ENCODE data around the gene FARP1.

Gene FARP1

GRCh38 chr13:98445340-98446233, 302.7 kb downstream of the FARP1 start:
- no peaks in the 10 kb centered on the region for H3K9me3 ChIP-seq (ENCODE audit: severe bottlenecking)
- TF ChIP-seq CTCF (IDR thresholded peaks at IDR 0.05; ENCODE audit: poor library complexity, severe bottlenecking) = peak; percentile 94
- no peak for DNase-seq (ENCODE audit: low spot score)
- H3K36me3 ChIP-seq (ENCODE audit: low read depth) = peaks cover 33% of the 10 kb centered on the region
- peak; percentile 77 for ATAC-seq (ENCODE audit: low read depth)
- no peak overlapping the region for H3K4me3 ChIP-seq (ENCODE audit: severe bottlenecking)
- peaks cover 6% of the 10 kb centered on the region for H3K4me1 ChIP-seq (ENCODE audit: insufficient read depth, poor library complexity, severe bottlenecking)
- peak overlapping the region; percentile 11 for H3K27ac ChIP-seq (ENCODE audit: poor library complexity, severe bottlenecking)
- H3K27me3 ChIP-seq (ENCODE audit: insufficient read depth, poor library complexity, severe bottlenecking) = no peaks in the 10 kb centered on the region

GRCh38 chr13:98446234-98446621, 303.3 kb downstream of the FARP1 start:
- H3K27ac ChIP-seq (ENCODE audit: poor library complexity, severe bottlenecking) = peak overlapping the region; percentile 11
- DNase-seq (ENCODE audit: low spot score) (no peak), ATAC-seq (ENCODE audit: low read depth) (no peak)
- H3K9me3 ChIP-seq (ENCODE audit: severe bottlenecking) = no peaks in the 10 kb centered on the region
- H3K4me1 ChIP-seq (ENCODE audit: insufficient read depth, poor library complexity, severe bottlenecking) = peaks cover 6% of the 10 kb centered on the region
- H3K27me3 ChIP-seq (ENCODE audit: insufficient read depth, poor library complexity, severe bottlenecking) = no peaks in the 10 kb centered on the region
- H3K36me3 ChIP-seq (ENCODE audit: low read depth) = peaks cover 39% of the 10 kb centered on the region
- TF ChIP-seq CTCF (IDR thresholded peaks at IDR 0.05; ENCODE audit: poor library complexity, severe bottlenecking) = no peak
- no peak overlapping the region for H3K4me3 ChIP-seq (ENCODE audit: severe bottlenecking)

GRCh38 chr13:98447130-98447529, 304.2 kb downstream of the FARP1 start:
- Histone ChIP-seq H3K27ac (ENCODE audit: poor library complexity, severe bottlenecking) (no peak overlapping the region), H3K4me3 (ENCODE audit: severe bottlenecking) (no peak overlapping the region), H3K9me3 (ENCODE audit: severe bottlenecking) (no peaks in the 10 kb centered on the region), H3K4me1 (ENCODE audit: insufficient read depth, poor library complexity, severe bottlenecking) (peaks cover 6% of the 10 kb centered on the region), H3K27me3 (ENCODE audit: insufficient read depth, poor library complexity, severe bottlenecking) (no peaks in the 10 kb centered on the region), H3K36me3 (ENCODE audit: low read depth) (peaks cover 48% of the 10 kb centered on the region)
- ATAC-seq (ENCODE audit: low read depth) (no peak), DNase-seq (ENCODE audit: low spot score) (no peak)
- TF ChIP-seq CTCF (IDR thresholded peaks at IDR 0.05; ENCODE audit: poor library complexity, severe bottlenecking) = no peak

- Histone ChIP-seq H3K27me3 (ENCODE audit: insufficient read depth, poor library complexity, severe bottlenecking) (no peaks in the 10 kb centered on the region), H3K4me3 (ENCODE audit: severe bottlenecking) (no peak overlapping the region), H3K27ac (ENCODE audit: poor library complexity, severe bottlenecking) (no peak overlapping the region), H3K9me3 (ENCODE audit: severe bottlenecking) (no peaks in the 10 kb centered on the region), H3K36me3 (ENCODE audit: low read depth) (peaks cover 57% of the 10 kb centered on the region), H3K4me1 (ENCODE audit: insufficient read depth, poor library complexity, severe bottlenecking) (peaks cover 5% of the 10 kb centered on the region)
- ATAC-seq (ENCODE audit: low read depth) = no peak
- peak; percentile 68 for TF ChIP-seq CTCF (IDR thresholded peaks at IDR 0.05; ENCODE audit: poor library complexity, severe bottlenecking)
- no peak for DNase-seq (ENCODE audit: low spot score)
These were observed 305.2 kb downstream of the FARP1 start for GRCh38 chr13:98447881-98448641.

Data from RWPE2 (cell line).